NCI-H2029 (cell line): Measurements from ENCODE around the gene IL17RD.
A peak's percentile ranks its signal among the peaks of the same experiment; 100 is the strongest.

ENCODE experiments used
- DNase-seq: peaks from one replicate; lab custom pipeline; 2025; lab: John Stamatoyannopoulos, UW

IL17RD gene

GRCh38 chr3:57065588-57065987 is 99.6 kb downstream of the IL17RD start:
- DNase-seq: no peak

GRCh38 chr3:57064572-57064971 is 100.6 kb downstream of the IL17RD start:
- DNase-seq: no peak

- no peak for DNase-seq
These were observed 101.2 kb downstream of the IL17RD start for GRCh38 chr3:57064001-57064400.

- no peak for DNase-seq
These were observed 102.1 kb downstream of the IL17RD start for GRCh38 chr3:57063032-57063431.

GRCh38 chr3:57062101-57062631 is 103.0 kb downstream of the IL17RD start:
- DNase-seq: no peak

GRCh38 chr3:57061556-57061955 is 103.6 kb downstream of the IL17RD start:
- no peak for DNase-seq

GRCh38 chr3:57060089-57060821 is 104.9 kb downstream of the IL17RD start, which contains the start of gene SPATA12:
Gene SPATA12, plus strand, starts transcription at chr3:57060664. Its CDS starts 13,031 bp downstream, at chr3:57073695.
- peak; percentile 28 for DNase-seq

GRCh38 chr3:57059411-57059810 is 105.7 kb downstream of the IL17RD start:
- DNase-seq: no peak

GRCh38 chr3:57057351-57057750 is 107.8 kb downstream of the IL17RD start:
- no peak for DNase-seq

- DNase-seq: no peak
These were observed 112.0 kb downstream of the IL17RD start for GRCh38 chr3:57053122-57053521.

GRCh38 chr3:57052662-57053061 is 112.5 kb downstream of the IL17RD start:
- DNase-seq: no peak

- no peak for DNase-seq
These were observed 116.4 kb downstream of the IL17RD start for GRCh38 chr3:57048728-57049127.

- DNase-seq: peak; percentile 27
These were observed 117.0 kb downstream of the IL17RD start for GRCh38 chr3:57048052-57048671.

GRCh38 chr3:57046101-57046765 is 118.9 kb downstream of the IL17RD start:
- no peak for DNase-seq

GRCh38 chr3:57043518-57043917 is 121.6 kb downstream of the IL17RD start:
- peak; percentile 2 for DNase-seq

- no peak for DNase-seq
These were observed 123.5 kb downstream of the IL17RD start for GRCh38 chr3:57041674-57042073.
